Esophagus (tissue), 2 donors: ENCODE data around the gene PAX8. TPM values are rescaled to one million over a fixed set of nuclear protein-coding genes. Genes with fewer than 3 reads are reported as not detected.
A peak's percentile ranks its signal among the peaks of the same experiment; 100 is the strongest.
"Not testable (repeated sequence)": the region's sequence is repeated elsewhere in the genome, so short reads cannot be mapped to it uniquely, and the experiment has no call there.

Source experiments
- H3K27ac ChIP-seq, 2 donors: one replicate each; pipeline ENCODE4 v1.5.1; 2013; ENCODE audit warnings: low read depth in 2 of 2, mild to moderate bottlenecking in 2 of 2, inconsistent platforms in 1 of 2, low read length in 1 of 2, moderate library complexity in 1 of 2
- H3K27me3 ChIP-seq, 2 donors: one replicate each; pipeline ENCODE4 v1.6.1; 2013; ENCODE audit warnings: low read length in 2 of 2, control low read depth in 1 of 2, mild to moderate bottlenecking in 1 of 2; ENCODE audit not compliant: insufficient read depth in 2 of 2, control insufficient read depth in 1 of 2
- H3K36me3 ChIP-seq, 2 donors: one replicate each; pipeline ENCODE4 v1.6.1; 2013; ENCODE audit warnings: low read length in 1 of 2; ENCODE audit not compliant: control insufficient read depth in 2 of 2, insufficient read depth in 2 of 2
- H3K4me1 ChIP-seq, 2 donors: one replicate each; pipeline ENCODE4 v1.6.1; 2013; ENCODE audit warnings: low read length in 1 of 2; ENCODE audit not compliant: control insufficient read depth in 2 of 2, insufficient read depth in 2 of 2
- H3K4me3 ChIP-seq, 2 donors: one replicate each; pipeline ENCODE4 v1.5.1; 2013; ENCODE audit warnings: low read length in 2 of 2, mild to moderate bottlenecking in 2 of 2, low read depth in 1 of 2, moderate library complexity in 1 of 2
- H3K9me3 ChIP-seq, 2 donors: one replicate each; pipeline ENCODE4 v1.6.1; 2013; ENCODE audit warnings: mild to moderate bottlenecking in 2 of 2, low read depth in 1 of 2, low read length in 1 of 2, moderate library complexity in 1 of 2; ENCODE audit not compliant: control insufficient read depth in 2 of 2, insufficient read depth in 1 of 2
- WGBS, 2 donors: extraction: QIAGEN DNeasy Blood & Tissue Kit; methylation state at CpG; one replicate each; pipeline ENCODE4 v1.1.7; 2013; 5-methylcytosine and 5-hydroxymethylcytosine counted together
- polyA plus RNA-seq, 2 donors: library from polyadenylated mRNA; stranded (reverse); fragments of 200-250 nt; gene quantifications; one replicate each; pipeline ENCODE4 v1.2.3, GENCODE V29; 2013
- donor health status: healthy with polysubstance abuse.
- donor health status: Bipolar disorder and iron deficiency.

The PAX8 gene
- 1 to 10 TPM in 1 of 2 donors, under 1 TPM in 1; 0.28 to 4.0 TPM for polyA plus RNA-seq

GRCh38 chr2:113278742-113279139 lies at the start of gene PAX8:
PAX8 (minus strand) TSS chr2:113278921; CDS start chr2:113278394, 527 bp downstream.
- Histone ChIP-seq H3K36me3 (no peaks in the 10 kb centered on the region), H3K9me3 (peaks cover 0 to 5% of the 10 kb centered on the region in 2 donors), H3K4me3 (no peak within 1 kb of the TSS), H3K27ac (no peak within 1 kb of the TSS), H3K4me1 (peaks cover 5 to 9% of the 10 kb centered on the region in 2 donors), H3K27me3 (peaks cover 2 to 17% of the 10 kb centered on the region in 2 donors)
- 81 to 84% methylated on average over 18 of the region's 18 CpGs for WGBS, 2 donors

- H3K27me3 ChIP-seq = no peaks in the 10 kb centered on the region
- no peak overlapping the region for H3K4me3 ChIP-seq
- no peaks in the 10 kb centered on the region for H3K36me3 ChIP-seq
- 77 to 88% methylated on average over 3 of the region's 3 CpGs for WGBS, 2 donors
- H3K27ac ChIP-seq = no peak overlapping the region
- H3K9me3 ChIP-seq = no peaks in the 10 kb centered on the region
- H3K4me1 ChIP-seq = peaks cover 0 to 8% of the 10 kb centered on the region in 2 donors
These were observed 49.3 kb upstream of the PAX8 start for GRCh38 chr2:113328043-113328442.

DNA sequence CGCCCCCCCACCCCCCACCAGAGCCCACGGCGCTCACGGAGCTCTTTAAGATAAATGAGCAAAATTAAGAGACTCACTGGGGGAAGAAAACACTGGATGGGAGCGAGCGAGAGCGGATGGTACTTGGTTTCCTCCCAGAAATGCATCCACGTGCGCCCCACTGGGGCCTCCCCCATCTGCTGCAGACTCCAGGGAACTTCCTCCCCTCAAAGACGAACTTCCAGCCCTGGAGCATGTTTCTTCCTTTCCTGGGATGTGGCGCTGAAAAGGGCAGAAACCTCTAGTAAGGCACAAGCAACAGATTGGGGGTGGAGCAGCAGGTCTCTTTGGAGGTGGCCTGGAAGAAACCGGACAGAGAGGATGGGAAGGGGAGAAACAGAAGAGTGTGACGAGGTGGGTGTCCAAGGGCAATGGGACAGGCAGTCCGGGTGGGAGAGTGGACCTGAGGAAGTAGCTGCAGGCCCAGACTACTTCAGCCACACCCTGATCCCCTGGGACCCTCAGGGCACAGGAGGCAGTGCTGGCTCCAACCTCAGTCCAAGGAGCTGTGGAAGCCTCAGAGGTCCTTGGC lies 46.5 kb upstream of the PAX8 start:
- Histone ChIP-seq H3K27ac (peak overlapping the region; percentile 69 to 85), H3K4me3 (peak overlapping the region; percentile 47 to 55)
- not testable (repeated sequence) for H3K27me3 ChIP-seq, H3K9me3 ChIP-seq, H3K36me3 ChIP-seq, H3K4me1 ChIP-seq
- 8 to 9% methylated on average over 14 of the region's 14 CpGs for WGBS, 2 donors

DNA sequence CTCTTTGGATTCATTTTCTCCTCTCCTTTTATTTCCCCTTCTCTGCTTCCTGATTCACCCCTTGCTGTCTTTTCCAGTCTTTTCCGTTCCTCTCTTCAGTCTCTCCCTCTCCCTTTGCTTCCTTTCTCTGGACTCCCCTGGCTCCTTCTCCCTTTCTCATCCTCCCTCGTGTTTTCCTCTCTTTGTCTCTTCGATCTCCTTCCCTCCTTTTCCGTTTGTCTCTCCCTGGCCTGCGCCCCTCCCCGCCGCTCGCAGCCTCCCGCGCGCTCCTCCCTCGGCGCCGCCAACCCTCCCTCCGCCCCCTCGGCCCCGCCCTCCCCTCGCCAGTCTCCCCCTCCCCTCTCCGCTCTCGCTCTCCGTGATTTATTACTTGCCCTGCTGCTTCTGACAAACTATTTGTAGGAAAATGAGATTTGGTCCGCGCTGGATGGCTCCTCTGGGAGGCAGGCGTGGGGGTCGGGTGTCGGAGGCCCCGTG lies 46.0 kb upstream of the PAX8 start:
- Histone ChIP-seq H3K4me1 (peaks cover 0 to 6% of the 10 kb centered on the region in 2 donors), H3K36me3 (no peaks in the 10 kb centered on the region), H3K4me3 (peak overlapping the region; percentile 47 to 55), H3K9me3 (no peaks in the 10 kb centered on the region), H3K27me3 (no peaks in the 10 kb centered on the region), H3K27ac (peak overlapping the region; percentile 69 to 85)
- 1% methylated on average over 27 of the region's 27 CpGs for WGBS, 2 donors

DNA sequence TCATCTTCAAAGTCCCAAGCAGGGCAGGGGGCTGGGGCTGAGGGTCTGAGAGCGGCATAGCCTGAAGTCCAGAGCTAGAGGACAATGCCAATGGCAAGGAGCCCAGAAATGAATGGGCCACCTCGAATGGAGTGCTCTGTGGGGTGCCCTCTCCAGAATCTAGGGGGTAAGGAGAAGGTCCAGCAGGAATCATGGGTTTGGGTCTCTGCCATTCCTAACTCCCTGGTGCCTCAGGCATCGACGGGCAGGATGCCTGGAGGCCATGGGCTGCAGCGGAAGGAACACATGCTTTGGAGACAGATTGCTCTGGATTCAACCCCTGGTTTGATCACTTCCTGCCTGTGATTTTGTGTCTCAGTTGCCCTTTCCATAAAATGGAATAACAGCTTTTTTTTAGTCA lies 44.4 kb upstream of the PAX8 start:
- not testable (repeated sequence) for H3K27ac ChIP-seq, H3K9me3 ChIP-seq, H3K4me3 ChIP-seq, H3K36me3 ChIP-seq, H3K4me1 ChIP-seq, H3K27me3 ChIP-seq
- 66 to 72% methylated on average over 5 of the region's 5 CpGs for WGBS, 2 donors

DNA sequence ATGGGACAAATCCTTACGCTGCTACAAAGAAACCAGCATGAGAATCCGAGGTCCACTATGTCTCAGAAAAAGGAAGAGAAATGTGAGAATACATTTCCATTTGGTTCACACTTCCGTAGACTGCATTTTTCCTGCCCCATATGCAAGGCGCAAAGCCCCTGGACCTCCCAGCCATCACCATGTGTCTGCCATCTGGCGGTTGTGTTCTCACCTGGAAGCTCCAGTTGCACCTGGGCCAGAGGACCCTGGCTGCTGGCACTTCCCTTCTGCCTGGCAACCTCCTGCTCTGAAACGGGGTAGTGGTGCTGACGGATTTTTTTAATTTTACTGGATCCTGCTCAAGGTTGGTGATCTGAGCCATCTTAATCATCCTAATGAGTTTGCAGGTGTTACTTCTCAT lies 41.4 kb upstream of the PAX8 start:
- not testable (repeated sequence) for H3K27ac ChIP-seq, H3K9me3 ChIP-seq, H3K36me3 ChIP-seq, H3K4me3 ChIP-seq, H3K27me3 ChIP-seq, H3K4me1 ChIP-seq
- 80 to 87% methylated on average over 7 of the region's 7 CpGs for WGBS, 2 donors

DNA sequence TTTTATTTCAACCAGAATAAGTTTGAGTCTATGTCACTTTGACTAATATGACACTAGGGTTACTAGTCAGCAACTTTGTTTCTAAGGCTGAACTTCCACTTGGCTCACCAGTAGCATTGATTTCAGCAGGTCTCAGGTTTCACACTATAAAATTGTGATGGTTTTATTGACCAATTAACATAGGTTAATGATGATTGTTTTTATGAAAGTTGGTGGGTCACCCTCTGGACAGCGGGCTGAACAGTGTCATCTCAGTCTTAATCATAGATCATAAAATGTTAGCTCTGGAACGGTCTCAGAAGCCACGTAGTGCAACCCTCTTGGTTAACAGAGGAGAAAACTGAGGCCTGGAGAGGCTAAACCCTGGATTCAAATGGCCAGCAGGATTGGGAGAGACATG lies 40.2 kb upstream of the PAX8 start:
- WGBS, 2 donors = 87 to 93% methylated on average over 3 of the region's 3 CpGs
- not testable (repeated sequence) for H3K4me1 ChIP-seq, H3K27ac ChIP-seq, H3K4me3 ChIP-seq, H3K36me3 ChIP-seq, H3K9me3 ChIP-seq, H3K27me3 ChIP-seq

DNA sequence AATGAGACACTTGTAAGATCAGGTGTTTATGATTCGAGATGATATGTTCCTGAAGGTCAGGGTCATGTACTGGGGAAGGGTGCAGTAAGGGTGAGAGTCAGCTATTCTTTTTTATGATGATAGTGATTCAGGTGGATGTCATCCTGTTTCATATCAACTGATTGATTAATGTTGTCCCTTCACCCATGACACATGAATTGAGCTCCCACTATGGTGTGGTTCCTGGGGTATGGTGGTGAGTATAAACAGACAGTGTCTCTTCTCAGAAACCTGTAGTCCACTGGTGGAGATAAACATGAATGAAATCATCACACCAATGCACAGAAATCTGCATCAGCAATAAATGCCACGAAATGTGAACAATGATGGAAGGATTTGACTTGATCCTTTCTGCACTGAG lies 37.4 kb upstream of the PAX8 start:
- WGBS, 2 donors = 63 to 71% methylated on average over 2 of the region's 2 CpGs

DNA sequence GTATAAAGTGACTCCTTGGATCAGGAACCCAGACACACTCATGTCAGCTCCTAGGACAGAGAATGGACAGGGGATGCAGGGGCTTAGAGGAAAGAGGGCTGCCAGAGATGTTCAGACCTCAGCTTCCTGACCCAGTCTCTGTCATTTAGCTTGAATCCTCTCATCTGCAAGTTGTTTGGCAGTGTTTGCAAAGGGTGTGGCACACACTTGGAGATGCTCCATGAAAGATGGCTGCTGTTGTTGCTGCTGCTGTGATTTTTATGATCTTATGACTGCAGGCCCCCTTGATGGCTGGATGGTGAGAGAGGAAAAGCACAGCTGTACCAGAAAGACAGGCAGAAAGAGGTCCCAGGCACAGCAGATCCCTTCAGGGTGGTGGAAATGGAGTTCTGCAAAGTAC lies 35.9 kb upstream of the PAX8 start:
- H3K36me3 ChIP-seq, H3K27me3 ChIP-seq, H3K9me3 ChIP-seq, H3K4me1 ChIP-seq, H3K4me3 ChIP-seq: not testable (repeated sequence)
- H3K27ac ChIP-seq = peak overlapping the region; percentile 38 to 74

More for the DNA sequence above, 37.4 kb upstream of the PAX8 start:
- no peaks in the 10 kb centered on the region for H3K36me3 ChIP-seq
- H3K4me3 ChIP-seq = no peak overlapping the region
- no peaks in the 10 kb centered on the region for H3K27me3 ChIP-seq
- H3K27ac ChIP-seq = no peak overlapping the region
- peaks cover 0 to 3% of the 10 kb centered on the region in 2 donors for H3K4me1 ChIP-seq
- no peaks in the 10 kb centered on the region for H3K9me3 ChIP-seq

- not testable (repeated sequence) for H3K4me1 ChIP-seq, H3K4me3 ChIP-seq, H3K27me3 ChIP-seq, H3K9me3 ChIP-seq, H3K36me3 ChIP-seq
- H3K27ac ChIP-seq = peak overlapping the region; percentile 67 to 74
- WGBS, 2 donors = 43 to 46% methylated on average over 3 of the region's 3 CpGs
These were observed 35.5 kb upstream of the PAX8 start for GRCh38 chr2:113314176-113314575.
